Brain microvascular endothelial cell (primary cell): ENCODE data around the gene MKKS.

Experiments used
- DNase-seq: peaks from one replicate; pipeline ENCODE4 v3.0.0-alpha.2; 2020
- H3K27ac ChIP-seq: fragments of 250-450 bp; sonication (Bioruptor Pico); 2 replicates; pipeline ENCODE4 v1.5.1; 2020; ENCODE audit warnings: mild to moderate bottlenecking, moderate library complexity
- H3K27me3 ChIP-seq: fragments of 250-450 bp; sonication (Bioruptor Pico); replicated peaks from 2 replicates; pipeline ENCODE4 v1.5.1; 2020; ENCODE audit warnings: mild to moderate bottlenecking
- H3K36me3 ChIP-seq: fragments of 250-450 bp; sonication (Bioruptor Pico); replicated peaks from 2 replicates; pipeline ENCODE4 v1.5.1; 2020; ENCODE audit warnings: mild to moderate bottlenecking
- H3K4me3 ChIP-seq: 2 replicates; pipeline ENCODE4 v1.5.1; 2011; ENCODE audit warnings: low read depth, mild to moderate bottlenecking, control low read depth, low read length, moderate library complexity
- in situ Hi-C: cut with HindIII; loops from 2 replicates; pipeline ENCODE4 v1.10.0; 2017; ENCODE audit warnings: low sequenced_read_pairs, low pct_ligation_motif_present
- TF ChIP-seq, protein P1 (sequence below): IDR thresholded peaks from 2 replicates; pipeline ENCODE4 v1.5.1; 2011; ENCODE audit warnings: low read depth, mild to moderate bottlenecking, moderate library complexity, low read length, control low read depth, inconsistent platforms; ENCODE audit errors: missing control alignments

MKKS gene

DNA sequence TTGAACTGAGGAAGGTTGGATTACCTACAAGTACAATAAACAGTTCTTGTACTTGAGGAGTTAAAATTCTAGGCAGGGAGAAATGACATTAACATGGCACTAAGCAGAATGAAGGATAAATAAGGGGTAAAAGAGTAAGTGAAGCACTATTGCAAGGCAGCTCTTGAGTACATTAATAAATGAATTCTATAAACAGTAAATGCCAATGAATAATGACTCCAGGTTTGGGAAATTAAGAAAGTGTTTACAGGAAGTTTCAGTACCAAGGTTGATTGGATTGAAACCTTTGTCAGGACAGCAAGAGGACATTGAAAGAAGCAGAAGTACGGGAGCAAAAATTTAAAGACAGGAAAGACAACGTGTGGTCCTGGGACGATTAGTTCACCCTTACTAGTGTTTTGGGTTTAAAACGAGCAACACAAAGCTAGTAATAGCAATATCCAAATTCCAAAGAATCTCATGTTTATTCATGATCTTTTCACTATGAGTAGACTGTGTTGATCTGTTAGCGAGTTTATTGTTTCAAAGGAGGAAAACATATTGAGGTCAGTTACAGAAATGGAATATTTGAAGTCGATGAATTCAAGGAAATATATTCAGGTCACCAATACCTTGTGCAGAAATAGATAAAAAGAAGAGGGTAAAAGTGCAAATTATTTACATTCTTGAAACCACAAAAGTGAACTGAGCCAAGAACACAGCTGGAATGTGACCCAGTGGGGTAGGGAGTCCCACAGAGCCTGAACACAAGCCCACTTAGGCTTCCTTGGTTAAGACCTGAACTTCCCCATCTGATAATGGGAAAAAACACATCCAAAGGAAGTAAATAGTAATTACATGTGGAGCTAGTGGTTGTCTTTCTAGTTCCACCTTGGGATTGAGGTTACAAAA lies 80.8 kb downstream of the MKKS start:
- H3K27ac ChIP-seq, result peak overlapping the region; percentile 5
- no peaks in the 10 kb centered on the region for H3K36me3 ChIP-seq
- in situ Hi-C loops, result no loop called here

More for the DNA sequence above, 80.8 kb downstream of the MKKS start:
- no peaks in the 10 kb centered on the region for H3K27me3 ChIP-seq
- H3K4me3 ChIP-seq, result no peak overlapping the region
- TF ChIP-seq, protein P1, sequence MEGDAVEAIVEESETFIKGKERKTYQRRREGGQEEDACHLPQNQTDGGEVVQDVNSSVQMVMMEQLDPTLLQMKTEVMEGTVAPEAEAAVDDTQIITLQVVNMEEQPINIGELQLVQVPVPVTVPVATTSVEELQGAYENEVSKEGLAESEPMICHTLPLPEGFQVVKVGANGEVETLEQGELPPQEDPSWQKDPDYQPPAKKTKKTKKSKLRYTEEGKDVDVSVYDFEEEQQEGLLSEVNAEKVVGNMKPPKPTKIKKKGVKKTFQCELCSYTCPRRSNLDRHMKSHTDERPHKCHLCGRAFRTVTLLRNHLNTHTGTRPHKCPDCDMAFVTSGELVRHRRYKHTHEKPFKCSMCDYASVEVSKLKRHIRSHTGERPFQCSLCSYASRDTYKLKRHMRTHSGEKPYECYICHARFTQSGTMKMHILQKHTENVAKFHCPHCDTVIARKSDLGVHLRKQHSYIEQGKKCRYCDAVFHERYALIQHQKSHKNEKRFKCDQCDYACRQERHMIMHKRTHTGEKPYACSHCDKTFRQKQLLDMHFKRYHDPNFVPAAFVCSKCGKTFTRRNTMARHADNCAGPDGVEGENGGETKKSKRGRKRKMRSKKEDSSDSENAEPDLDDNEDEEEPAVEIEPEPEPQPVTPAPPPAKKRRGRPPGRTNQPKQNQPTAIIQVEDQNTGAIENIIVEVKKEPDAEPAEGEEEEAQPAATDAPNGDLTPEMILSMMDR, result no peak
- DNase-seq, result no peak
